Measurements from ENCODE around the gene FBXL14. TPM values are rescaled to one million over a fixed set of nuclear protein-coding genes. Genes with fewer than 3 reads are reported as not detected.

FBXL14 gene
- total and polyA plus RNA-seq, 2 of the 13 experiments (the other 11 are each of a cell fraction or from before 2014, with no cell fraction given) = 7.0 to 7.4 TPM

DNA sequence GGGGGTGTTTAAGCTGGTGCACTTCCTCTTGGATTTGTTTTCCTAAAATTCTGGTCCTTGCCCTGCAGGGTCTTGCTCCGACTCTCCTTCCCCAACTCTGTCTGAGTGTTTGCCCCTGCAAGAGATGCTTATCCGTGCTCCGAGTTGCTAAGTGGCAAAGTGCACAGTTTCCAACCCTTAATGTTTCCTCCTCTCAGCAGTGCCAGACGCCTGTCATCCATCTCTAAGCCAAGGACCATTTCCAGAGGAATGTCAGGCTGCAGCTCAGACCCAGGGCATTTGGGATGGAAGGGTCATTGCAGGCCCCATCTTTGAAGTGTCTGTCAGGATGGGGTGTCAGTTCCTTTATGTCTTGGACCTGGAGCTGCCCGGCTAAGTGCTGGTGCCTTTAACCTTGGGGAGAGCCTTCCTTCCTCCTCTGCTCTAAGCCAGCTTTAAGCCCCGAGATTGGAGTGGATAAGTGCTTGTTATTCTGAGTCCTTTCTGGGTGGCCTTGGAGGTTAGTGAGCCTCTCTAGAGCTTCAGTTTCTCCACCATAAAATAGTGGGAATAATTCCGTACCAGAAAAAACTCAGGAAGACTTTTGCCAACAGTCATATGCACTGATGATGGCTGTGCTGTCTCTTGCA is 49.6 kb upstream of the FBXL14 start:
- no peaks in the 10 kb centered on the region for H3K9me3 ChIP-seq (ENCODE audit: low read length)
- no peak overlapping the region for H2AFZ ChIP-seq (ENCODE audit: low read length)
- H3K27me3 ChIP-seq (ENCODE audit: control insufficient read depth in 1 of 2, insufficient read depth in 2 of 2, low read length in 2 of 2) = peaks cover 6 to 68% of the 10 kb centered on the region in 2 experiments
- no peak overlapping the region for H3K4me2 ChIP-seq (ENCODE audit: low read depth, low read length)
- H3K79me2 ChIP-seq (ENCODE audit: insufficient read depth, low read length) = no peaks in the 10 kb centered on the region
- no peaks in the 10 kb centered on the region for H4K20me1 ChIP-seq (ENCODE audit: insufficient read depth, low read length)
- ChIA-PET POLR2A (no interaction called here), CTCF (ENCODE audit: low intra/inter-chr PET ratio, low total read pairs) (no interaction called here)
- BruUV-seq (replicated peaks) = no TSS peak
- peaks cover 33% of the 10 kb centered on the region for H3K4me1 ChIP-seq (ENCODE audit: insufficient read depth, low read length)
- DNase-seq (ENCODE audit: low spot score) = no peak
- 32% methylated on average over 6 of the region's 7 CpGs for WGBS (ENCODE audit: low lambda C conversion rate)
- H3K36me3 ChIP-seq (replicated peaks in 1 of 2; ENCODE audit: control insufficient read depth in 1 of 2, insufficient read depth in 2 of 2, low read length in 2 of 2) = no peaks in the 10 kb centered on the region
- TF ChIP-seq JUNB (CRISPR knock-in tag; IDR thresholded peaks at IDR 0.05; ENCODE audit: borderline replicate concordance) (no peak), KLF9 (CRISPR knock-in tag; IDR thresholded peaks at IDR 0.05; ENCODE audit: low read depth) (no peak), ATRX (CRISPR knock-in tag; IDR thresholded peaks at IDR 0.05; ENCODE audit: borderline replicate concordance) (no peak), ZBTB20 (CRISPR knock-in tag; IDR thresholded peaks at IDR 0.05; ENCODE audit: borderline replicate concordance, low read depth) (no peak), ZNF263 (CRISPR knock-in tag; IDR thresholded peaks at IDR 0.05) (no peak), PHF8 (CRISPR knock-in tag; IDR thresholded peaks at IDR 0.05) (no peak), ZNF570 (CRISPR knock-in tag; IDR thresholded peaks at IDR 0.05; ENCODE audit: borderline replicate concordance) (no peak), ZSCAN30 (CRISPR knock-in tag; IDR thresholded peaks at IDR 0.05) (no peak), ZNF569 (CRISPR knock-in tag; IDR thresholded peaks at IDR 0.05; ENCODE audit: borderline replicate concordance) (no peak)
- TF ChIP-seq, protein P1, sequence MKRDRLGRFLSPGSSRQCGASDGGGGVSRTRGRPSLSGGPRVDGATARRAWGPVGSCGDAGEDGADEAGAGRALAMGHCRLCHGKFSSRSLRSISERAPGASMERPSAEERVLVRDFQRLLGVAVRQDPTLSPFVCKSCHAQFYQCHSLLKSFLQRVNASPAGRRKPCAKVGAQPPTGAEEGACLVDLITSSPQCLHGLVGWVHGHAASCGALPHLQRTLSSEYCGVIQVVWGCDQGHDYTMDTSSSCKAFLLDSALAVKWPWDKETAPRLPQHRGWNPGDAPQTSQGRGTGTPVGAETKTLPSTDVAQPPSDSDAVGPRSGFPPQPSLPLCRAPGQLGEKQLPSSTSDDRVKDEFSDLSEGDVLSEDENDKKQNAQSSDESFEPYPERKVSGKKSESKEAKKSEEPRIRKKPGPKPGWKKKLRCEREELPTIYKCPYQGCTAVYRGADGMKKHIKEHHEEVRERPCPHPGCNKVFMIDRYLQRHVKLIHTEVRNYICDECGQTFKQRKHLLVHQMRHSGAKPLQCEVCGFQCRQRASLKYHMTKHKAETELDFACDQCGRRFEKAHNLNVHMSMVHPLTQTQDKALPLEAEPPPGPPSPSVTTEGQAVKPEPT (CRISPR knock-in tag; IDR thresholded peaks at IDR 0.05; ENCODE audit: low read depth) = no peak
- TF ChIP-seq, protein P2, sequence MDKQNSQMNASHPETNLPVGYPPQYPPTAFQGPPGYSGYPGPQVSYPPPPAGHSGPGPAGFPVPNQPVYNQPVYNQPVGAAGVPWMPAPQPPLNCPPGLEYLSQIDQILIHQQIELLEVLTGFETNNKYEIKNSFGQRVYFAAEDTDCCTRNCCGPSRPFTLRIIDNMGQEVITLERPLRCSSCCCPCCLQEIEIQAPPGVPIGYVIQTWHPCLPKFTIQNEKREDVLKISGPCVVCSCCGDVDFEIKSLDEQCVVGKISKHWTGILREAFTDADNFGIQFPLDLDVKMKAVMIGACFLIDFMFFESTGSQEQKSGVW (CRISPR knock-in tag; IDR thresholded peaks at IDR 0.05; ENCODE audit: borderline replicate concordance) = no peak
- intact Hi-C loops (cut with micrococcal nuclease; ENCODE audit: unreplicated experiment) = no loop called here
- FAIRE-seq = no peak
- no peak overlapping the region for H3K4me3 ChIP-seq (replicated peaks in 1 of 3; ENCODE audit: insufficient read depth in 1 of 3, low read depth in 2 of 3, low read length in 3 of 3)
- in situ Hi-C loops (cut with HindIII; ENCODE audit: extremely low pct_ligation_motif_present, low pct_unique_long_range_greater_than_20kb) = no loop called here
- ATAC-seq = no peak
- no peak overlapping the region for H3K9ac ChIP-seq (ENCODE audit: insufficient read depth, low read depth, low read length)
- H3K27ac ChIP-seq (ENCODE audit: extremely low read length, insufficient read depth, low read length) = no peak overlapping the region

Data from HepG2 (cell line).